ENCODE measurements around the gene EHMT2. TPM values are rescaled to one million over a fixed set of nuclear protein-coding genes. Genes with fewer than 3 reads are reported as not detected.
"Not testable (repeated sequence)": the region's sequence is repeated elsewhere in the genome, so short reads cannot be mapped to it uniquely, and the experiment has no call there.

The EHMT2 gene
- total RNA-seq, 1 donor from 2014 or later, result 46.4 TPM

DNA sequence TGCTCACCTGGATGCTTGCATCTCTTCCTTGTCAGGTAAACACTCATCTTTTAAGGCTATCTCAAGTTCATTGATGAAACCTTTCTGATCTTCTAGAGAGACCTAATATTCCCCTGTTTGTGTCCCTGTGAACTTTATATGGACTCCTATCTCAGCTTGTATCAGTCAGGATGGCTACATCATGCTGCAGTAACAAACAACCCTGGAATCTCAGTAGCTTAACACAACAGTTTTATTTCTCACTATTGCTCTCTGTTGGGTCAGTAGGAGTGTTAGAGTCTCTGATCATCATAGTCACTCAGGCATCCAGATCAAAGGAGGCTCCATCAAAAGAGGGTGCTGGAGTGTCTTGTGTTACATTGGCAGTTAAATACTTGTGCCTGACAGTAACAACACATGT is 17.9 kb upstream of the EHMT2 start:
- DNase-seq (ENCODE audit: low read depth, low spot score), result no peak

DNA sequence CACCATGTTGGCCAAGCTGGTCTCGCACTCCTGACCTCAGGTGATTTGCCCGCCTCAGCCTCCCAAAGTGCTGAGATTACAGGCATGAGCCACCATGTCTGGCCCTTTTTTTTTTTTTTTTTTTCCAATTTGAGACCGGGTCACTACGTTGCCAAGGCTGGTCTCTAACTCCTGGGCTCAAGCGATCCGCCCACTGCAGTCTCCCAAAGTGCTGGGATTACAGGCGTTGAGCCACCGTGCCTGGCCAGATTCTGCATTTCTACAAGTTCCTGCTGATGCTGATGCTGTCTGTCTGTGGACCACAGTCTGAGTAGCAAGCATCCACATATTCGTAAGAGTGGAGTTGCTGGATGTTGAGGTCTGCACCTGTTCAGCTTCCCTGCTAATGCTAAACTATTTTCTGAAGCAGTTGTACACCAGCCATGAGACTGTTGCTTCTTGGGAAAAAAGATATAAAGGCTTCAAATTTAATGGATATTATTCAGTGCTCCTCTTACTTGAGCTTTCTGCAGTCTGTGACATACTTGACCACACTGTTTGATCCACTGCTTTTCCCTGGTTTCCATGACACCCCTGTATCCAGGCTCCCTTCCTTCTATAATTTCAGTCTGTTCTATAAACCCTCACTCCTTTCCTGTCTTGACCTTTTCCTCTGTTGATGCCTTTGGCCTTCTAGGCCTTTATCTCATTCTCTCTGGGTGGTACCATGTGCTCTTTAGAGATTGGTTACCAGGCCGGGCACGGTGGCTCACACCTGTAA is 14.5 kb upstream of the EHMT2 start:
- no peak for DNase-seq (ENCODE audit: low read depth, low spot score)

DNA sequence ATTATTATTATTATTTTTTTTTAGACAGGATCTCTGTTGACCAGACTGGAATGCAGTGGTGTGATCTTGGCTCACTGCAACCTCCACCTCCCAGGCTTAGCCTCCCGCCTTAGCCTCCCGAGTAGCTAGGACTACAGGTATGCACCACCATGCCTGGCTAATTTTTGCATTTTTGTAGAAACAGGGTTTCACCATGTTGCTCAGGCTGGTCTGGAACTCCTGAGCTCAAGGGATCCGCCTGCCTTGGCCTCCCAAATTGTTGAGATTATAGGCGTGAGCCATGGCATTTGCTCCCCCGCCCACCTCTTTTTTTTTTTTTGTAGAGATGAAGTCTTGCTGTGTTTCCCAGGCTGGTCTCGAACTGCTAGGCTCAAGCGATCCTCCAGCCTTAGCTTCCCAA is 11.8 kb upstream of the EHMT2 start:
- not testable (repeated sequence) for DNase-seq (ENCODE audit: low read depth, low spot score)

DNA sequence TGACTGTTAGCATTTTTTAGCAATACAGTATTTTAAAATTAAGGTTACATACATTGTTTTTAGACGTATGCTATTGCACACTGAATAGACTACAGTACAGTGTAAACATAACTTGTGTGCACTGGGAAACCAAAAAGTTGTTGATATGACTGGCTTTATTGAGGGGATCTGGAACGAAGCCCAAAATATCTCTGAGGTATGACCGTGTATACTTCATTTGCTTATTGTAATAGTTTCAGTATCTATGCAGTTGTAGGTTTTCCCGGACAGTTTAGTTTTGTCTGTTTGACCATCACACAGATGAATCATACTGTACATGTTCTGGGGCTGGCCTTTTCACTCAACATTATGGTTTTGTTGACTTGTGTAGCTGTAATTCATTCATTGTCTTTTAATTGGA is 11.3 kb upstream of the EHMT2 start:
- DNase-seq (ENCODE audit: low read depth, low spot score), result no peak

DNA sequence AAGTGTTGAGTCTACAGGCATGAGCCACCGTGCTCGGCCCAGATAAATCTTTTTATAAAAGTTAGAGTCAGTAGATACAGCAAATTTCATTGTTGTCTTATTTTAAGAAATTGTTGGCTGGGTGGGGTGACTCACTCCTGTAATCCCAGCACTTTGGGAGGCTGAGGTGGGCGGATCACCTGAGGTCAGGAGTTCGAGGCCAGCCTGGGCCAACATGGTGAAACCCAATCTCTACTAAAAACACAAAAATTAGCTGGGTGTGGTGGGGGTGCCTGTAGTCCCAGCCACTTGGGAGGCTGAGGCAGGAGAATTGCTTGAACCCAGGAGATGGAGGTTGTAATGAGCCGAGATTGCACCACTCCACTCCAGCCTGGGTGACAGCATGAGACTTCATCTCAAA is 10.8 kb upstream of the EHMT2 start:
- not testable (repeated sequence) for DNase-seq (ENCODE audit: low read depth, low spot score)

DNA sequence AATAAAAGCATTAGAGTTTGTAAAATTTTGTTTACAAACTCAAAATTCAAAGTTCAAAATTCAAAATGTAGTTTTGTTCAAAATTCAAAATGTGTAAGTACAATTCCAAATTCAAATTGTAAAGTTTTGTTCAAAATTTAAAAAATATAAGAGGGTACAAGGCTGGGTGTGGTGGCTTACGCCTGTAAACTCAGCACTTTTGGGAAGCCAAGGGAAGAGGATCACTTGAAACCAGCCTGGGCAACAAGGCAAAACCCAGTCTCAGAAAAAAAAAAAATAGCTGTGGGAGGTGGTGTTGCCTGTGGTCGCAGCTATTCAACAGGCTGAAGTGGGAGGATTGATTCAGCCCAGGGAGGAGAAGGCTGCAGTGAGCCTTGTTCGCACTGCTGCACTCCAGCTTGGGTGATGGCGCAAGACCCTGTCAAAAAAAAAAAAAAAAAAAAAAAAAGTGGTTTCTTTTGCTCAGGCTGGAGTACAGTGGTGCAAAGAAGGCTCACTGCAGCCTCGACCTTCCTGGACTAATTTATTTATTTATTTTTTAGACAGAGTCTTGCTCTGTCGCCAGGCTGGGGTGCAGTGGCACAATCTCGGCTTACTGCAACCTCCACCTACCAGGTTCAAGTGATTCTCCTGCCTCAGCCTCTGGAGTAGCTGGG is 9.8 kb upstream of the EHMT2 start:
- no peak for DNase-seq (ENCODE audit: low read depth, low spot score)

DNA sequence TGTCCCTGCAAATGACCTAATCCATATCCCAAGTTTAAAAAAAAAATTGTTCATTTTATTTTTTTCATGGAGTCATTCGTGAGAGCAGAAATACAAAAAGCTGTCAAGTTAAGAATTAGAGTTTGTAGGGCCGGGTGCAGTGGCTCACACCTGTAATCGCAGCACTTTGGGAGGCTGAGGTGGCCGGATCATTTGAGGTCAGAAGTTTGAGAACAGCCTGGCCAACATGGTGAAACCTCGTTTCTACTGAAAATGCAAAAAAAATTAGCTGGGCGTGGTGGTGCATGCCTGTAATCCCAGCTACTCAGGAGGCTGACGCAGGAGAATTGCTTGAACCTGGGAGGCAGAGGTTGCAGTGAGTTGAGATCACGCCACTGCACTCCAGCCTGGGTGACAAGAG is 9.2 kb upstream of the EHMT2 start:
- DNase-seq (ENCODE audit: low read depth, low spot score), result not testable (repeated sequence)

DNA sequence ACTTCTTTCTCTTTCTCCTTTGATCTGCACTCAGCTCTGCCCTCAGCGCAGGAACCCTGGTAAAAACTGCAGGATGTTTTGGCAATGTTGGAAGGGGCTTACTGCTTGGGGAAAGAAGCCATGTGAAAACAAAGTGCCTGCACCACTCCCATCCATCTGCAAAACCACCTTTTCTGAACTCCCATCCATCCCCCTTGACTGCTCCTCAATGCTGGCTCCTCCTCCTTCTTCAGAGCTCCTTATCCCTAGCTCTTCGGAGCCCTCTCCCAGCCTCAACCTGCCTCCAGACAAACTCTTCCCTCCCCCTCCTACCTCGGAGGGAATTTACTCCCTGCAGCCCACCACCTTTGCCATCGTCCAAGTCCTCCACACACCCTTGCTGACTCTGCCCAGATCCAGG is 8.6 kb upstream of the EHMT2 start:
- no peak for DNase-seq (ENCODE audit: low read depth, low spot score)

DNA sequence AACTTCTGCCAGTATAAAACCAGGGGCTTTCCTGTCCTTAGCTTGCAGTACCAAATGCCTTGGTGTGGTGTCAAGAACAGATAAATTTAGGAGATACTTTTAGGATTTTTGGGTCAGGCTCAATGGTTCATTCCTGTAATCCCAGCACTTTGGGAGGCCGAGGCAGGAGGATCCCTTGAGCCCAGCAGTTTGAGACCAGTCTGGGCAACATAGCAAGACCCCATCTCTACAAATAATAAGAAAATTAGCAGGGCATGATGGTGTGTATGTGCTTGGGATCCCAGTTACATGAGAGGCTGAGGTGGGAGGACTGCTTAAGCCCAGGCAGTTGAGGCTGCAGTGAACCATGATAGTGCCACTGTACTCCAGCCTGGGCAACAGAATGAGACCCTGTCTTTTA is 7.5 kb upstream of the EHMT2 start:
- no peak for DNase-seq (ENCODE audit: low read depth, low spot score)

DNA sequence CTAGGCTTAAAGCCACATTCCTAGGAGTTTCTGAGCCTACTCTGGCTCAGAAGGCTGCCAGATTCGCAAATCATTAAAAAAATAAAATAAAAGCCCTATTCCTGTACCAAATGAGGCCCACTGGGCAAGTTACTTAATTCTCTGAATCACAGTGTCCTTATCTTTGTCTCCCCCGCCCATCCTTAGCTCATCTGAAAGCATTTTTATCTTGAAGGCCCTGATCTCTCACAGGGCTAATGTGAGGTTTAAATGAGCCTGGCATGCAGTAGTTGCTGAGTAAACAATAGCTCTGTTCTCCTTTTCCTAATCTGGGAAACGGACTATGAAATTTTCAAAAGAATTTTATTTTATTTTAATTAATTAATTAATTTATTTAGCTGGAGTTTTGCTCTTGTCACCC is 6.5 kb upstream of the EHMT2 start:
- no peak for DNase-seq (ENCODE audit: low read depth, low spot score)

DNA sequence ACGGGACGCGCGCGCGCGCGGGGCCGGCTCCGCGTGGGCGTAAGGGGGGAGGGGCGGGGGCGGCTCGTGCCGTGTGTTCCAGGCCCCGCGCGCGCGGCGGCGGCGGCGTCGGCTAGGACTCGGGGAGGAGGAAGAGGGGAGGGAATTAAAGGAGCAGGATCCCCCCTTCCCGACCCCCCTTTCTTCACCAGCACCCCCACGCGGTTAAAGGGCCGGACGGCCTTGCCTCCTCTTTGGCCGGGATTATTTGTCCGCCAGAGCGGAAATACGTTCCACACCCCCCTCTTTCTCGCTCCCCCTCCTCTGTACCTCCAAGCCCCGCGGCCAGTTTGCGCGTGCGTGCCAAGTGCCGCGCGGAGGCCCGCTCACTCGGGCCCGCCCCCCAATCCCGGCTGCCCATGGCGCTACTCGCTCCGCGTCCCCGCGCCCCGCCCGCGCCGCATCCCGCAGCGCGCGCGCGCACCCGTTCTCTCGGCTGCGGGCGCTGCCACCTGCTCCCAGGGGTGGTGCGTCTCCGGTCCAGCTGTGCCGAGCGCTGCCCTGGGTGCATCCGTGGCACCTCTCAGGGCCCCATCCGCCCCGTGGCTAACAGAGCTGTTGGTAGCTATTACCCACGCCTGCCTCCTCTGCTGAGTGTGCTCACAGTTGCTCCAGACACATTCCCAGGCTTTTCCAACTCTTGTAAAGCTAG is 4.6 kb upstream of the EHMT2 start, which contains the start of gene ZBTB12:
TSS of gene ZBTB12 (minus strand) at position 134 of the 691 bp plus-strand sequence. CDS start 781 bp downstream, outside the sequence.
- peak; percentile 84 for DNase-seq (ENCODE audit: low read depth, low spot score)

DNA sequence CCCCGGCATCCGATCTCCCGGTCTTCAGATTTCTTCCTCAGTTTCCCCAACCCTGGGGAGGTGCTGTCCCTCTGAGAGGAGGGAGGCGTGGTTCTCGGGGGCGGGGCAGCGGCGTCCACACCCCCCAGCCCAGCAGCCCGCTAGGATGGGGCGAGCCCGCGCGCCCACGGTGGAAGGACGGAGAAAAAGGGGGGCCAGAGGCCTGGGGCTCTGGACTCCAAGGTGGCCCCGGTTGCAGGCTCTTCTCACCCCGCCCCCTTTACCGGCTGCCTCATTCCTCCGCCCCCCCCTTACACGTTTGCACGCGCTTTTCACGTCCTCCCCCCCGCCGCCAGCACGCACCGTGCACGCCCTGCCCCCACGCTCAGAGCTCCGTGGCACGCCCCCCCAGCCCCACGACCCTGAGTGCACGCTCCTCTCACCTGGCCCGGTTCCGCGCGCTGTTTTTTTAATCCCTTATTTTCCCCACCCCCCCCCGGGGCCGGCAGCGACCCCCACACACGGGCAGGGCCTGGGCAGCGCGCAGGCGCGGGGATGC is 4.0 kb upstream of the EHMT2 start:
- DNase-seq (ENCODE audit: low read depth, low spot score), result no peak

DNA sequence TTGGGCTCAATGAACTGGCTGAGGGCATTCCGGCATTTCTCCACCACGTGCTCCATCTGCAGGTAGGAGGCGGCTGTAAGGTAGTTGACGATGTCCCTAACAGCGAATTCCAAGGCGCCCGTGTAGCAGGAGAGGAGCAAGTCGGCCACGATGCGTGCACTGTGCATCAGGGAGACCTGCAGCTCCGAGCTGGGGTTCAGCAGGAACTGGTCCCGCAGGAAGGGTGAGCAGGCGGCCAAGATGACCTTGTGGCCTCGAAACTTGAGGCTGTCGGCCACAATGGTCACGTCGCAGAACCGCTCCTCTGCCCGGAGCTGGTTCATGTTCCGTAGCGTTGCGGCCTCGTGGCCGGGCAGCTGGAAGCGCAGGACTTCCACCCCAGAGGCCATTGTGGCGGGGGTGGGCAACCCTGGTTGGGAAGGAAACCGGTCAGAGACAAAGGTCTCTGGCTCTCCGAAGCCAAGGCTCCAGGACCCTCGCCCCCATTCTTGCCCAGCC is 3.5 kb upstream of the EHMT2 start:
- DNase-seq (ENCODE audit: low read depth, low spot score), result no peak

DNA sequence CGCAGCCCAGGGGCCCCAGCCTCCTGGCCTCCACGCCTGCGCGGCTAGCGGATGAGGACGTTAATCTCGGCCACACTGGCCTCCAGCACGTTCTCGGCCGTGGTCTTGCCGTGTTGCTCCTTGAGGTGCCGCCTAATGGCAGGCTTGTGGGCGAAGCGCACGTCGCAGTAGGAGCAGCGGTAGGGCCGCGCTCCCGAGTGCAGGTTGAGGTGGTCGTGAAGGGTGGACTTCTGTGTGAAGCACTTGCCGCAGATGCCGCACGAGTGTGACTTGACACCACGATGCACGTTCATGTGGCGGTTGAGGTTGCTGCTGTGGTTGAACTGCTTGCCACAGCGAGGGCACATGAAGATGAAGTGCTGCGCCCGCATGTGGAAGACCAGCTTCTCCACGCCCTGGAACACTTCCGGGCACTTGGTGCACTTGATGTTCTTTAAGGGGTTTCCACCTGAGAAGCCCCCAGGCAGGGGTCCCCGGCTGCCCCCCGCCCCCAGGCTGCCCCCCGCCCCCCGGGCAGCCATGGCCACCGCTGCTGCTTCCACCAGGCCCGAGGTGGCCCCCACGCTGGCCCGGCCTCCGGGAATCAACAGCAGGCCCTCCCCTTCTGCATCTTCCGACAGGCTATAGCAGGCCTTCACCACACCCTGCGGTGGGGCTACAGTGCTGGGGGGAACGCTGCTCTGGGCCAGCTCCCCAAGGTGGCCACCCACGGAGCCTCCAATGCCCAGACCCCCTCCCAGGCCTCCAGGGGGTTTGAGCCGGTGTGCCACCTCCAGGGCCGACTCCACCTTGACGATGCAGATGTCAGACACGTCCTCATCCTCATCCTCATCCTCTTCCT is 2.6 kb upstream of the EHMT2 start:
- no peak for DNase-seq (ENCODE audit: low read depth, low spot score)

DNA sequence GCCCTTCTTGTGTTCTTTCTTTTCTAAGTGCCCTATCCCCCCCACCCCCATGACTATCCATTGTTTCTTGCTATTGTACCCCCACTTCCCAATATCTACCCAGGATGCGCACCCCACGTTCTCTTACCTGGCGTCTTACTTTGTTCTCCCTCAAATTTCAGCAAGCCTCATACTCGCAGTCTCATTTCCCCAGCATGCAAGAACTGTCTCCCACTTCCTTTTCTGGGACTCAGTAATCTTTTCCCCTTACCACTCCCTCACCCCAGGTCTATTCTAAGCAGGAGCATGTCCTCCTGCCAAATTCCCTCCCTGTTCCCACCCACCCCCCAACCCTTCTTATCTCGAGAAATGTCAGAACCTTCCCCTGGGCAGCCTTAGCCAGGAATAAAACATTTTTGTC is 1.7 kb upstream of the EHMT2 start:
- DNase-seq (ENCODE audit: low read depth, low spot score), result no peak

DNA sequence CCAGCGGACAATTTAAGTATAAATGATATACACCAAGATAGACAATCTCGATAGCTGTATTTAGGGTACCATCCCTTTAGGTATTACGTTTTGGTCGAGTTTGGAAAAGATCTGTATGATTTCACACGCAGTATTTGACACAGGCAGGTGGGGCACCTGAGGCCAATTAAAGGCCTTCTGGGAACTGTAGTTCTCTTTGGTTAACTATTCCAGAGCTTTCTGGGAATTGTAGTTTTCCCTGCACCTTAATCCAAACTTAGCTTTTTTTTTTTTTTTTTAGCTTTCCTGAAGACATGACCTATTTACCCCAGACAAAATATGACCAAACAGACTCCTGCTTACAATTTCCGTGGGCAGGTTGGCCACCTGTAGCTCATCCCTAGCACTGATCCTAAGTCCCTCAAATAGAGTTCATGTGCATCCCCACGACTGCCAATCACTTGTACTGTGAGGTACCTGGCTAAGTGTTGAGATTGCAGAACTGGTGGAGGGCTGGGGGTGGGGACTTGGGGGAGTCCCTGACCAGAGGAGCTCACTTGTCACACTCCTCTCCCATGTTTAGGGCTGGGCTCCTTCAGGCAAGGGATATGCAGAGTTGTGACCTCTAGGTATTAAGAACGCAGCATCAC is 999 bp upstream of the EHMT2 start:
- DNase-seq (ENCODE audit: low read depth, low spot score), result no peak

DNA sequence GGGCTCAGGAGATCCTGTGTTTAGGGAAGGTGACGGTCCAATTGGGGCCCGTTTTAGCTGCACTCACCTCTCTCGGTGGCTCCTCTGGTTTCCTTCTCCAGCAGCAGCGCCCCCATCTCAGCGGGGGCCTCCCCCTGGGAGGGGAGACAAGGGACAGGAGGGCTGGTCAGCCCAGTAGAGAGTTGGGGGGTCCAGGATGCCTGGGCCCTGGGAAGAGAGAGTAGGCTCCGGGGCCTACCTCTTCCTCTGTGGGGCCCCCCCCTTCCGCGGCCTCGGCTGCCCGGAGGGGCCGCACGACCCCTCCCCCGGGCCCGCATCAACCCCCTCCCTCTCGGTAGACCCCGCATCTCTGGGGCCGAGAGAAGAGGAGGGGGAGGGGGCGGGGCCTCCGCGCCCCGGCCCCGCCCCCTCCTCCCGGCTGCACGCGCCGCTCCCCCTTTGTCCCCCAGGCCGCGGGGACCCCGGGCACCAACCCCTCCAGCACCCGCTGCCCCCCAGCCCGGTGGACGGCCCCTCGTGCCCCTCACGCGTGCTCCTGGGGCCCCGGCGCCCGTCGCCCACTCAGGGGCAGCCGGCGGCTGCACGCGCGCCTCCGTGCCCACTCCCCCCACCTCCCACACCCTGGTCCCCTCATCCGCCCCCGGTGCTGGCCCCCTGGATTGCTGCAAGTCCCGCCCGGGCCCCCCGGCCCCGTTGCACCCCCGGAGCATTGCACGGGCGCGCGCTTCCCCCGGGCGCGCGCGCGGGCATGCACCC is 464 bp downstream of the EHMT2 start:
- DNase-seq (ENCODE audit: low read depth, low spot score), result no peak

DNA sequence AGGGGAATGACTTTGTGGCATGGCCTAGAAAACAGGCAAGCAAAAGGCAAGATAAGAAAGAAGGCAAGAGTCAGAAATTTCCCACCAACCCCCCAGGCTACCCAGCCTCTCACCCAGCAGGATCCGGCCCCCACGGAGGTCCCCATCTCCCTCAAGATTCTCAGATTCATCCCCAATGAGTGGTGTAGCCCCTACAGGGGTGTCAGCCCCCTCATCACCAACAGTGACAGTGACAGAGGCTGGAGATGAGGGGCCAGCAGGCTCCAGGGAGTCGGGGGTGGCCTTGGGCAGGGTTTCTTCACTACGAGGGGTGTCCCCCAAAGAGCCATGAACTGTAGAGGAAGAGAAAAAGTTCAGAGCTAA is 1.0 kb downstream of the EHMT2 start:
- no peak for DNase-seq (ENCODE audit: low read depth, low spot score)

DNA sequence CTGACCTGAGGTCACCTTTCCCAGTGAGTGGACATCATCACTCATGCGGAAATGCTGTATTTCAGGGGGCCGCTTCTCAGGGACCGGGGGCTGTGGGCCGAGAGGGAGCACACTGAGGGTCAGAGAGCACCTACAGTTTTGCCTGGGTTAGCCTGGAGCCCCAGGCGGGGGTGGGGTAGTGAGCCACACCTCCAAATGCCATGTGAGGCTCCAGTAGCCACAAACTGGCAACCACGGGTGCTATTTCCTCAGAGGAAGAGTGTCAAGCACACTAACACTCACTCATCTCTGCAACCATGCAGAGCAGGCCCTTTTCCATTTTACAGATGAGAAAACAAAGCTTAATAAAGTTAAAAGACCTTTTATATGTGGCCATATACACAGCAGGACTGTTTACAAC is 4.7 kb downstream of the EHMT2 start:
- no peak for DNase-seq (ENCODE audit: low read depth, low spot score)

All from pulmonary artery endothelial cell (primary cell).